ENCODE measurements around the gene TRA2B. TPM values are rescaled to one million over a fixed set of nuclear protein-coding genes. Genes with fewer than 3 reads are reported as not detected.

TRA2B gene
- 690 TPM for polyA plus RNA-seq (2013)

GRCh38 chr3:185937689-185938374 is at the start of gene TRA2B:
Gene TRA2B (minus strand): TSS chr3:185938014. CDS start chr3:185937860, 154 bp downstream.
- Histone ChIP-seq H3K4me1 (ENCODE audit: control extremely low read depth in 1 of 4, control insufficient read depth in 4 of 4, insufficient read depth in 4 of 4, low read length in 3 of 4) (peaks cover 21 to 34% (median 26%) of the 10 kb centered on the region in 4 experiments), H3K4me3 (ENCODE audit: control insufficient read depth in 1 of 7, extremely low read depth in 1 of 7, insufficient read depth in 4 of 7, low read depth in 2 of 7, low read length in 6 of 7) (peak within 1 kb of the TSS; percentile 93 to 100 (median 99)), H3K36me3 (ENCODE audit: control insufficient read depth in 4 of 4, insufficient read depth in 4 of 4, low read length in 3 of 4) (peaks cover 0 to 16% (median 3%) of the 10 kb centered on the region in 4 experiments), H3K9me3 (ENCODE audit: control extremely low read depth in 1 of 5, control insufficient read depth in 4 of 5, insufficient read depth in 2 of 5, low read depth in 1 of 5, low read length in 4 of 5) (no peaks in the 10 kb centered on the region), H3K27me3 (replicated peaks in 2 of 5; ENCODE audit: control insufficient read depth in 4 of 5, insufficient read depth in 5 of 5, low read length in 4 of 5) (no peaks in the 10 kb centered on the region), H3K27ac (ENCODE audit: insufficient read depth in 1 of 2, low read depth in 1 of 2, low read length in 2 of 2, poor library complexity in 1 of 2, severe bottlenecking in 2 of 2) (peak within 1 kb of the TSS; percentile 100)
- WGBS (ENCODE audit: insufficient coverage): under 1% methylated on average over 50 of the region's 55 CpGs
- peak; percentile 98 to 99 (median 99) for DNase-seq
- CTCF ChIA-PET: interaction anchor here (0.6 to 1.7 kb wide), 6 partner anchors 9 to 1211 kb away, joined by 3 to 6 read pairs (median 3); no protein-coding TSS in a partner anchor
- POLR2A ChIA-PET: interaction anchor here (0.6 to 1.6 kb wide), 8 partner anchors 10 to 1201 kb away, joined by 3 to 8 read pairs (median 3); partner anchors contain the start of genes RPL39L and SENP2

- H3K36me3 ChIP-seq (ENCODE audit: control insufficient read depth in 4 of 4, insufficient read depth in 4 of 4, low read length in 3 of 4): no peaks in the 10 kb centered on the region
- ChIA-PET POLR2A (no interaction called here), CTCF (interaction anchor here (1.9 kb wide), 1 partner anchor 9 kb away, joined by 6 read pairs; no protein-coding TSS in a partner anchor)
- WGBS (ENCODE audit: insufficient coverage): 97% methylated on average over 21 of the region's 23 CpGs
- DNase-seq: no peak
- no peaks in the 10 kb centered on the region for H3K9me3 ChIP-seq (ENCODE audit: control extremely low read depth in 1 of 5, control insufficient read depth in 4 of 5, insufficient read depth in 2 of 5, low read depth in 1 of 5, low read length in 4 of 5)
- H3K4me1 ChIP-seq (ENCODE audit: control extremely low read depth in 1 of 4, control insufficient read depth in 4 of 4, insufficient read depth in 4 of 4, low read length in 3 of 4): peaks cover 0 to 6% (median 3%) of the 10 kb centered on the region in 4 experiments
- H3K4me3 ChIP-seq (ENCODE audit: control insufficient read depth in 1 of 7, extremely low read depth in 1 of 7, insufficient read depth in 4 of 7, low read depth in 2 of 7, low read length in 6 of 7): no peak overlapping the region
- no peak overlapping the region for H3K27ac ChIP-seq (ENCODE audit: insufficient read depth in 1 of 2, low read depth in 1 of 2, low read length in 2 of 2, poor library complexity in 1 of 2, severe bottlenecking in 2 of 2)
- H3K27me3 ChIP-seq (replicated peaks in 2 of 5; ENCODE audit: control insufficient read depth in 4 of 5, insufficient read depth in 5 of 5, low read length in 4 of 5): no peaks in the 10 kb centered on the region
These were observed 48.5 kb upstream of the TRA2B start for GRCh38 chr3:185986198-185986777.

- POLR2A ChIA-PET: no interaction called here
- CTCF ChIA-PET: interaction anchor here (8.5 kb wide), 1 partner anchor 555 kb away, joined by 122 read pairs; the partner anchor contains the start of gene CRYGS
- peaks cover 0 to 4% (median 0%) of the 10 kb centered on the region in 4 experiments for H3K36me3 ChIP-seq (ENCODE audit: control insufficient read depth in 4 of 4, insufficient read depth in 4 of 4, low read length in 3 of 4)
- peaks cover 0 to 7% (median 3%) of the 10 kb centered on the region in 4 experiments for H3K4me1 ChIP-seq (ENCODE audit: control extremely low read depth in 1 of 4, control insufficient read depth in 4 of 4, insufficient read depth in 4 of 4, low read length in 3 of 4)
- 51% methylated on average over 3 of the region's 3 CpGs for WGBS (ENCODE audit: insufficient coverage)
- no peaks in the 10 kb centered on the region for H3K27me3 ChIP-seq (replicated peaks in 2 of 5; ENCODE audit: control insufficient read depth in 4 of 5, insufficient read depth in 5 of 5, low read length in 4 of 5)
- H3K4me3 ChIP-seq (ENCODE audit: control insufficient read depth in 1 of 7, extremely low read depth in 1 of 7, insufficient read depth in 4 of 7, low read depth in 2 of 7, low read length in 6 of 7): no peak overlapping the region
- H3K27ac ChIP-seq (ENCODE audit: insufficient read depth in 1 of 2, low read depth in 1 of 2, low read length in 2 of 2, poor library complexity in 1 of 2, severe bottlenecking in 2 of 2): no peak overlapping the region
- no peak for DNase-seq
- H3K9me3 ChIP-seq (ENCODE audit: control extremely low read depth in 1 of 5, control insufficient read depth in 4 of 5, insufficient read depth in 2 of 5, low read depth in 1 of 5, low read length in 4 of 5): no peaks in the 10 kb centered on the region
These were observed 46.4 kb upstream of the TRA2B start for GRCh38 chr3:185984203-185984602.

GRCh38 chr3:185983495-185984141 is 45.8 kb upstream of the TRA2B start:
- 21% methylated on average over 19 of the region's 23 CpGs for WGBS (ENCODE audit: insufficient coverage)
- peaks cover 0 to 4% (median 0%) of the 10 kb centered on the region in 4 experiments for H3K36me3 ChIP-seq (ENCODE audit: control insufficient read depth in 4 of 4, insufficient read depth in 4 of 4, low read length in 3 of 4)
- POLR2A ChIA-PET: no interaction called here
- no peaks in the 10 kb centered on the region for H3K27me3 ChIP-seq (replicated peaks in 2 of 5; ENCODE audit: control insufficient read depth in 4 of 5, insufficient read depth in 5 of 5, low read length in 4 of 5)
- H3K27ac ChIP-seq (ENCODE audit: insufficient read depth in 1 of 2, low read depth in 1 of 2, low read length in 2 of 2, poor library complexity in 1 of 2, severe bottlenecking in 2 of 2): no peak overlapping the region
- H3K4me3 ChIP-seq (ENCODE audit: control insufficient read depth in 1 of 7, extremely low read depth in 1 of 7, insufficient read depth in 4 of 7, low read depth in 2 of 7, low read length in 6 of 7): peak overlapping the region in 1 of 7 experiments; percentile 38
- DNase-seq: peak; percentile 42 to 48 (median 48)
- CTCF ChIA-PET: interaction anchor here (0.5 to 8.5 kb wide), 23 partner anchors 9 to 838 kb away, joined by 3 to 122 read pairs (median 4); partner anchors contain the start of gene CRYGS
- no peaks in the 10 kb centered on the region for H3K9me3 ChIP-seq (ENCODE audit: control extremely low read depth in 1 of 5, control insufficient read depth in 4 of 5, insufficient read depth in 2 of 5, low read depth in 1 of 5, low read length in 4 of 5)
- H3K4me1 ChIP-seq (ENCODE audit: control extremely low read depth in 1 of 4, control insufficient read depth in 4 of 4, insufficient read depth in 4 of 4, low read length in 3 of 4): peaks cover 0 to 7% (median 3%) of the 10 kb centered on the region in 4 experiments

GRCh38 chr3:185982632-185983031 is 44.8 kb upstream of the TRA2B start:
- peaks cover 0 to 7% (median 3%) of the 10 kb centered on the region in 4 experiments for H3K4me1 ChIP-seq (ENCODE audit: control extremely low read depth in 1 of 4, control insufficient read depth in 4 of 4, insufficient read depth in 4 of 4, low read length in 3 of 4)
- H3K9me3 ChIP-seq (ENCODE audit: control extremely low read depth in 1 of 5, control insufficient read depth in 4 of 5, insufficient read depth in 2 of 5, low read depth in 1 of 5, low read length in 4 of 5): no peaks in the 10 kb centered on the region
- no peak overlapping the region for H3K27ac ChIP-seq (ENCODE audit: insufficient read depth in 1 of 2, low read depth in 1 of 2, low read length in 2 of 2, poor library complexity in 1 of 2, severe bottlenecking in 2 of 2)
- no peak for DNase-seq
- H3K36me3 ChIP-seq (ENCODE audit: control insufficient read depth in 4 of 4, insufficient read depth in 4 of 4, low read length in 3 of 4): peaks cover 0 to 4% (median 0%) of the 10 kb centered on the region in 4 experiments
- H3K4me3 ChIP-seq (ENCODE audit: control insufficient read depth in 1 of 7, extremely low read depth in 1 of 7, insufficient read depth in 4 of 7, low read depth in 2 of 7, low read length in 6 of 7): no peak overlapping the region
- WGBS (ENCODE audit: insufficient coverage): 90% methylated on average over 3 of the region's 3 CpGs
- ChIA-PET CTCF (interaction anchor here (0.5 to 8.5 kb wide), 25 partner anchors 9 to 839 kb away, joined by 3 to 122 read pairs (median 3); partner anchors contain the start of gene CRYGS), POLR2A (no interaction called here)
- no peaks in the 10 kb centered on the region for H3K27me3 ChIP-seq (replicated peaks in 2 of 5; ENCODE audit: control insufficient read depth in 4 of 5, insufficient read depth in 5 of 5, low read length in 4 of 5)

GRCh38 chr3:185981621-185982020 is 43.8 kb upstream of the TRA2B start:
- Histone ChIP-seq H3K4me3 (ENCODE audit: control insufficient read depth in 1 of 7, extremely low read depth in 1 of 7, insufficient read depth in 4 of 7, low read depth in 2 of 7, low read length in 6 of 7) (no peak overlapping the region), H3K4me1 (ENCODE audit: control extremely low read depth in 1 of 4, control insufficient read depth in 4 of 4, insufficient read depth in 4 of 4, low read length in 3 of 4) (peaks cover 0 to 14% (median 7%) of the 10 kb centered on the region in 4 experiments), H3K36me3 (ENCODE audit: control insufficient read depth in 4 of 4, insufficient read depth in 4 of 4, low read length in 3 of 4) (peaks cover 0 to 4% (median 0%) of the 10 kb centered on the region in 4 experiments), H3K9me3 (ENCODE audit: control extremely low read depth in 1 of 5, control insufficient read depth in 4 of 5, insufficient read depth in 2 of 5, low read depth in 1 of 5, low read length in 4 of 5) (no peaks in the 10 kb centered on the region), H3K27me3 (replicated peaks in 2 of 5; ENCODE audit: control insufficient read depth in 4 of 5, insufficient read depth in 5 of 5, low read length in 4 of 5) (no peaks in the 10 kb centered on the region), H3K27ac (ENCODE audit: insufficient read depth in 1 of 2, low read depth in 1 of 2, low read length in 2 of 2, poor library complexity in 1 of 2, severe bottlenecking in 2 of 2) (no peak overlapping the region)
- DNase-seq: no peak
- ChIA-PET POLR2A (no interaction called here), CTCF (interaction anchor here (1.2 to 8.5 kb wide), 5 partner anchors 10 to 558 kb away, joined by 3 to 122 read pairs (median 4); partner anchors contain the start of gene CRYGS)
- WGBS (ENCODE audit: insufficient coverage): no CpG with 5 or more reads among the region's 3 CpGs
